ENCODE data around the gene TMEFF2.
"Not testable (repeated sequence)": the region's sequence is repeated elsewhere in the genome, so short reads cannot be mapped to it uniquely, and the experiment has no call there.

The TMEFF2 gene

GRCh38 chr2:192148241-192148619 lies 46.5 kb downstream of the TMEFF2 start:
- no peak for DNase-seq (ENCODE audit: low read depth)
- TF ChIP-seq POLR2A (IDR thresholded peaks at IDR 0.05; ENCODE audit: extremely low read depth, insufficient read length) (no peak), CTCF (IDR thresholded peaks at IDR 0.05; ENCODE audit: low read depth, low read length) (no peak), MYC (IDR thresholded peaks at IDR 0.05; ENCODE audit: low read depth, low read length) (no peak)
- TF ChIP-seq, protein P1, sequence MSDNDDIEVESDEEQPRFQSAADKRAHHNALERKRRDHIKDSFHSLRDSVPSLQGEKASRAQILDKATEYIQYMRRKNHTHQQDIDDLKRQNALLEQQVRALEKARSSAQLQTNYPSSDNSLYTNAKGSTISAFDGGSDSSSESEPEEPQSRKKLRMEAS (IDR thresholded peaks at IDR 0.05; ENCODE audit: low read depth, low read length) = no peak
- H3K4me3 ChIP-seq (ENCODE audit: low read depth, low read length) = no peak overlapping the region

DNA sequence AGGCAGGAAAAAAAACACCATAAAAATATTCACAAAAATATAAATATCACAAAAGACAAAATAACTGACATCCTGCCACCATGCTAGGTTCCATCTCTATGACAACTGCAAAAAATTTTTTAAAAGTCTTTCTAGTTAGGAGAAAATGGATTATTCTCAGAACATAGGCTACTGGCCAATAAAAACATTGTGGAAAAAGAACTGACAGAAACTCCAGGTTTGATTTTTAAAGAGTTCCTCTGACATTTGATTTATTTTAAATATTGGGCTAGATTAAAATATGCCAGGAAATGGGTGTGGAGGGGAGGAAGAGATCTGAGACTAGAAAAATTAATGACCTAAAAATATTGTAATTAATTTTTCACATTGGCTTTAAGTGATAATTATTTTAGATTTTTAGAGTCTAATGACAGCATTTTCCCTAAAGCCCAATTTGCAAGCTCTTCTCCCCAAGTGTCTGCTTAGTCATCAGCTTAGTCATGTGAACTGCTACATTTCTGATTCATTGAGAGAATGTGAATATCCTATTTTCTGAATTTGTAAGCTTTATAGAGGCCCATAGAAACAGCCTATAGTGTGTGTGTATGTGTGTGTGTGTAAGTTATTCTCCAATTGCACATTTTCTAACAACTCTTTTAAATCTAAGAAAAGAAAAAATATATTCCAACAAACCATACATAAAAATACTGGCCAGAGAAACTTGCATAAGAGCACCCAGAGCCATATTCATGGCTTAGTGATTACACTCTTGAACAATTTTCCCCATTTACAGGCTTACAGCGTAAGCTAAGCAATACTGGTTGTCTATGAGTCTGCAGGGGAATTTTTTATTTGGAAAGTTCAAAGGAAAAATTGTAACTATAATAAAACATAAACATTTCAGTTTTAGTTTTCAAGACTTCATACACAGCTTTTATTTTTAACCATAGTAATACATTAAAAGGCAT lies 48.4 kb downstream of the TMEFF2 start:
- TF ChIP-seq, protein P1 (IDR thresholded peaks at IDR 0.05; ENCODE audit: low read depth, low read length) = no peak
- no peak for TF ChIP-seq POLR2A (IDR thresholded peaks at IDR 0.05; ENCODE audit: extremely low read depth, insufficient read length)
- H3K4me3 ChIP-seq (ENCODE audit: low read depth, low read length) = no peak overlapping the region
- DNase-seq (ENCODE audit: low read depth) = no peak

DNA sequence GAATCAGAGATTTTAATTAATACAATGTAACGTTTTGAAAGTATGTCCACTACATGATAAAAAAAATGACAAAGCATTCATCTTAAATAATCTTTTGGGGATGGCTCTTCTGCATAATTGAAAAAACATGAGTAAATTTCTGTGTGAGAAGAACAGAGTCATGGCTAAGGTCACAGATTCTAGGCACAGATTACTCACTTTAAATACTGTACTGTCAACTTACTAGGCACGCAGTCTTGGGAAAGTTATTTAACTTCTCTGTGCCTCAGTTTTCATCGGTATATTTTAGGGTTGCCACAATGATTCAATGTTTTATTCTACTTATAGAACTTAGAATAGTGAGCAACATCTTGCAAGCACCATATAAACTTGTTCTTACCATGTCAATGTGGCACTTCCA lies 49.2 kb downstream of the TMEFF2 start:
- H3K4me3 ChIP-seq (ENCODE audit: low read depth, low read length) = no peak overlapping the region
- TF ChIP-seq CTCF (IDR thresholded peaks at IDR 0.05; ENCODE audit: low read depth, low read length) (no peak), MYC (IDR thresholded peaks at IDR 0.05; ENCODE audit: low read depth, low read length) (no peak), POLR2A (IDR thresholded peaks at IDR 0.05; ENCODE audit: extremely low read depth, insufficient read length) (no peak)
- TF ChIP-seq, protein P1 (IDR thresholded peaks at IDR 0.05; ENCODE audit: low read depth, low read length) = no peak
- DNase-seq (ENCODE audit: low read depth) = no peak

GRCh38 chr2:192140236-192140839 lies 54.4 kb downstream of the TMEFF2 start:
- no peak for DNase-seq (ENCODE audit: low read depth)
- TF ChIP-seq CTCF (IDR thresholded peaks at IDR 0.05; ENCODE audit: low read depth, low read length) (no peak), POLR2A (IDR thresholded peaks at IDR 0.05; ENCODE audit: extremely low read depth, insufficient read length) (no peak), MYC (IDR thresholded peaks at IDR 0.05; ENCODE audit: low read depth, low read length) (no peak)
- TF ChIP-seq, protein P1 (IDR thresholded peaks at IDR 0.05; ENCODE audit: low read depth, low read length) = no peak
- no peak overlapping the region for H3K4me3 ChIP-seq (ENCODE audit: low read depth, low read length)

DNA sequence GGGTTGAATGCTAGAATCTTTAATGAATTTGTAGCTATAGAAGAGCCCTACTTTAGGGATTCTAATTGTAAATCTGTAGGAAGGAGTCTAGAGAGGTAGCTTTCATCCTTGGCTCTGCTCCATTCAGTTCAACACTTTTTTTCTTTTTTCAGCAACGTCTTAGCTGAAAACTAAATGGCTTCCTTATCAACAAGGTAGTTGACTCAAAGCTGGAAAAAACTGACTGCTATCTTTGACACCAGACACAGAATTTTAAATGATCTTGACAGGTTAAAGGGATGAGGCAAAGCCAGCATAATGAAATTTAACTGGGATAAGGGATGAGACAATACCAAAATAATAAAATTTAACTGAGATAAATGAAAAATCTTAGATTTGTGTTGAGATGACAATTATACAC lies 54.9 kb downstream of the TMEFF2 start:
- no peak for TF ChIP-seq MYC (IDR thresholded peaks at IDR 0.05; ENCODE audit: low read depth, low read length)
- no peak for TF ChIP-seq CTCF (IDR thresholded peaks at IDR 0.05; ENCODE audit: low read depth, low read length)
- no peak for TF ChIP-seq POLR2A (IDR thresholded peaks at IDR 0.05; ENCODE audit: extremely low read depth, insufficient read length)
- TF ChIP-seq, protein P1 (IDR thresholded peaks at IDR 0.05; ENCODE audit: low read depth, low read length) = no peak
- DNase-seq (ENCODE audit: low read depth) = no peak

GRCh38 chr2:192137451-192137850 lies 57.3 kb downstream of the TMEFF2 start:
- DNase-seq (ENCODE audit: low read depth) = no peak
- no peak overlapping the region for H3K4me3 ChIP-seq (ENCODE audit: low read depth, low read length)
- TF ChIP-seq POLR2A (IDR thresholded peaks at IDR 0.05; ENCODE audit: extremely low read depth, insufficient read length) (no peak), MYC (IDR thresholded peaks at IDR 0.05; ENCODE audit: low read depth, low read length) (no peak), CTCF (IDR thresholded peaks at IDR 0.05; ENCODE audit: low read depth, low read length) (no peak)

More for the DNA sequence above, 54.9 kb downstream of the TMEFF2 start:
- H3K4me3 ChIP-seq (ENCODE audit: low read depth, low read length) = no peak overlapping the region

- DNase-seq (ENCODE audit: low read depth) = not testable (repeated sequence)
These were observed 62.1 kb downstream of the TMEFF2 start for GRCh38 chr2:192132604-192133003.

DNA sequence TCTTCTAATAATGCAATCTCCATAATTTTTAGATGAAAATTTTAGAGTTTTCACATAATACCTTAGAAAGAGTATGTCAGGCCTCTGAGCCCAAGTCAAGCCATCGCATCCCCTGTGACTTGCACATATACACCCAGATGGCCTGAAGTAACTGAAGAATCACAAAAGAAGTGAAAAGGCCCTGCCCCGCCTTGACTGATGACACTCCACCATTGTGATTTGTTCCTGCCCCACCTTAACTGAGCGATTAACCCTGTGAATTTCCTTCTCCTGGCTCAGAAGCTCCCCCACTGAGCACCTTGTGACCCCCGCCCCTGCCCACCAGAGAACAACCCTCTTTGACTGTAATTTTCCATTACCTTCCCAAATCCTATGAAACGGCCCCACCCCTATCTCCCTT lies 64.4 kb downstream of the TMEFF2 start:
- not testable (repeated sequence) for DNase-seq (ENCODE audit: low read depth); H3K4me3 ChIP-seq (ENCODE audit: low read depth, low read length)

More at GRCh38 chr2:192132604-192133003, 62.1 kb downstream of the TMEFF2 start:
- not testable (repeated sequence) for H3K4me3 ChIP-seq (ENCODE audit: low read depth, low read length)

Measured in NB4 (cell line).